HEK293T (cell line): ENCODE results near the gene CNTF.

Experiments used
- ELF4 ChIP-seq: fragments of 450-650 bp; IDR thresholded peaks from 2 replicates; pipeline ENCODE4 v1.6.1; 2017; ENCODE audit warnings: antibody characterized with exemption
- TF ChIP-seq, protein P1 (sequence below): fragments of 450-650 bp; IDR thresholded peaks from 2 replicates; pipeline ENCODE4 v1.6.1; 2016

DNA sequence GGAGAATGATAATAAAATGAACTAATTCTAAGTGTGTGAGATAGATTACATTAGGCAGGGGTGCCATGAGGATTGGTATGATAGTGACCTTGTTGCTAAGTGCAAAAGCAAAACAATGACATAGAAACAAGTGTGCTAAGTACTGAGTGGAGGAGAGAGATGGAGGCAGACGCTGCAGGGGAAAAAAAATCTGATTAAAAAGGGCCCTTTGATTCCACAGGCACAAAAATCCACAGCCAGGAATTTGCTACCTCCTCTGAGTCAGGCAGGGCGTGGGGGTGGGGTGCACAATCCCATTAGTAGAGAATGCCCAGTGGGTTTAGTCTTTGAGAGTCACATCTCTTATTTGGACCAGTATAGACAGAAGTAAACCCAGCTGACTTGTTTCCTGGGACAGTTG, at the start of gene CNTF:
- TF ChIP-seq ELF4: no peak
- TF ChIP-seq, protein P1, sequence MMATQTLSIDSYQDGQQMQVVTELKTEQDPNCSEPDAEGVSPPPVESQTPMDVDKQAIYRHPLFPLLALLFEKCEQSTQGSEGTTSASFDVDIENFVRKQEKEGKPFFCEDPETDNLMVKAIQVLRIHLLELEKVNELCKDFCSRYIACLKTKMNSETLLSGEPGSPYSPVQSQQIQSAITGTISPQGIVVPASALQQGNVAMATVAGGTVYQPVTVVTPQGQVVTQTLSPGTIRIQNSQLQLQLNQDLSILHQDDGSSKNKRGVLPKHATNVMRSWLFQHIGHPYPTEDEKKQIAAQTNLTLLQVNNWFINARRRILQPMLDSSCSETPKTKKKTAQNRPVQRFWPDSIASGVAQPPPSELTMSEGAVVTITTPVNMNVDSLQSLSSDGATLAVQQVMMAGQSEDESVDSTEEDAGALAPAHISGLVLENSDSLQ: no peak
